Peyer's patch (tissue), 4 donors: Measurements from ENCODE around the gene EPSTI1. TPM values are rescaled to one million over a fixed set of nuclear protein-coding genes. Genes with fewer than 3 reads are reported as not detected.
"Not testable (repeated sequence)": the region's sequence is repeated elsewhere in the genome, so short reads cannot be mapped to it uniquely, and the experiment has no call there.

Source experiments
- DNase-seq, 3 donors: peaks; one replicate each; pipeline ENCODE4 v3.0.0-alpha.2; 2017 to 2019
- H3K27ac ChIP-seq, 4 donors: fragments of 200-600 bp; sonication (generic); one replicate each; pipeline ENCODE4 v1.5.1; 2016 to 2019
- H3K27me3 ChIP-seq, 2 donors: fragments of 200-600 bp; sonication (generic); one replicate each; pipeline ENCODE4 v1.5.1; 2019
- H3K36me3 ChIP-seq, 3 donors: fragments of 200-600 bp; sonication (generic); one replicate each; pipeline ENCODE4 v1.5.1; 2016 to 2019
- H3K4me1 ChIP-seq, 4 donors: fragments of 200-600 bp; sonication (generic); one replicate each; pipeline ENCODE4 v1.5.1; 2016 to 2019
- H3K4me3 ChIP-seq, 4 donors: fragments of 200-600 bp; sonication (generic); 1 replicate in 3 of 4; 2 replicates in 1 of 4; pipeline ENCODE4 v1.5.1; 2016 to 2019; ENCODE audit warnings: mild to moderate bottlenecking in 1 of 4
- H3K9me3 ChIP-seq, 4 donors: fragments of 200-600 bp; sonication (generic); one replicate each; pipeline ENCODE4 v1.5.1; 2016 to 2019; ENCODE audit warnings: mild to moderate bottlenecking in 1 of 4
- CTCF ChIP-seq, 6 experiments: fragments of 450-650 bp in 4 of 6; fragments of 200-600 bp in 2 of 6; sonication (generic) in 1 of 6; IDR thresholded peaks; one replicate each; pipeline ENCODE4 v1.5.1; 2017 to 2019; ENCODE audit warnings: antibody characterized with exemption in 6 of 6, mild to moderate bottlenecking in 3 of 6, moderate library complexity in 1 of 6
- POLR2A ChIP-seq, 2 donors: fragments of 450-650 bp; IDR thresholded peaks; one replicate each; pipeline ENCODE4 v1.5.1; 2017; ENCODE audit warnings: antibody characterized with exemption in 2 of 2, mild to moderate bottlenecking in 2 of 2, moderate library complexity in 2 of 2
- total RNA-seq, 4 donors: library from RNA; depleted of rRNA; stranded (reverse); fragments of >200 nt; gene quantifications; one replicate each; pipeline ENCODE4 v1.1.0, GENCODE V29; 2016

EPSTI1 gene
- 10 to 100 TPM in 3 of 4 donors, 1 to 10 TPM in 1; 8.8 to 45.4 (median 22.1) TPM for total RNA-seq

- Histone ChIP-seq H3K9me3 (no peaks in the 10 kb centered on the region), H3K27ac (peak within 1 kb of the TSS; percentile 83 to 94 (median 92)), H3K4me1 (peaks cover 0 to 18% (median 3%) of the 10 kb centered on the region in 4 donors), H3K27me3 (no peaks in the 10 kb centered on the region), H3K4me3 (peak within 1 kb of the TSS; percentile 52 to 76 (median 64)), H3K36me3 (no peaks in the 10 kb centered on the region)
- TF ChIP-seq CTCF (IDR thresholded peaks at IDR 0.05) (no peak), POLR2A (IDR thresholded peaks at IDR 0.05) (peak; percentile 20 to 50)
- DNase-seq = peak; percentile 81 to 92 (median 84)
Measured at GRCh38 chr13:42991898-42992763, at the start of gene EPSTI1. Gene EPSTI1 (minus strand): TSS chr13:42992241. CDS start chr13:42992165, 76 bp downstream.

GRCh38 chr13:43041369-43041921 is 49.4 kb upstream of the EPSTI1 start:
- Histone ChIP-seq H3K27ac (peak overlapping the region in 1 of 4 donors; percentile 44), H3K9me3 (no peaks in the 10 kb centered on the region), H3K4me3 (no peak overlapping the region), H3K27me3 (no peaks in the 10 kb centered on the region), H3K36me3 (no peaks in the 10 kb centered on the region), H3K4me1 (peaks cover 3 to 27% (median 11%) of the 10 kb centered on the region in 4 donors)
- no peak for DNase-seq
- TF ChIP-seq POLR2A (IDR thresholded peaks at IDR 0.05) (no peak), CTCF (IDR thresholded peaks at IDR 0.05) (no peak)

GRCh38 chr13:43040581-43041368 is 48.7 kb upstream of the EPSTI1 start:
- not testable (repeated sequence) for H3K9me3 ChIP-seq, DNase-seq, H3K4me3 ChIP-seq, H3K36me3 ChIP-seq, H3K27me3 ChIP-seq
- Histone ChIP-seq H3K27ac (peak overlapping the region in 1 of 4 donors; percentile 44), H3K4me1 (peaks cover 3 to 27% (median 11%) of the 10 kb centered on the region in 4 donors)

GRCh38 chr13:43039966-43040365 is 47.9 kb upstream of the EPSTI1 start:
- H3K27me3 ChIP-seq = no peaks in the 10 kb centered on the region
- TF ChIP-seq CTCF (IDR thresholded peaks at IDR 0.05) = no peak
- no peak for TF ChIP-seq POLR2A (IDR thresholded peaks at IDR 0.05)
- H3K36me3 ChIP-seq = no peaks in the 10 kb centered on the region
- no peak overlapping the region for H3K4me3 ChIP-seq
- peaks cover 3 to 23% (median 10%) of the 10 kb centered on the region in 4 donors for H3K4me1 ChIP-seq
- no peaks in the 10 kb centered on the region for H3K9me3 ChIP-seq
- DNase-seq = no peak
- H3K27ac ChIP-seq = no peak overlapping the region

GRCh38 chr13:43036351-43037250 is 44.6 kb upstream of the EPSTI1 start:
- Histone ChIP-seq H3K36me3 (peaks cover 0 to 11% (median 0%) of the 10 kb centered on the region in 3 donors), H3K4me3 (no peak overlapping the region), H3K4me1 (peaks cover 0 to 12% (median 3%) of the 10 kb centered on the region in 4 donors), H3K27ac (no peak overlapping the region), H3K9me3 (no peaks in the 10 kb centered on the region), H3K27me3 (no peaks in the 10 kb centered on the region)
- no peak for TF ChIP-seq CTCF (IDR thresholded peaks at IDR 0.05)
- TF ChIP-seq POLR2A (IDR thresholded peaks at IDR 0.05) = no peak
- DNase-seq = no peak
